HG02885 (cell line): ENCODE data around the gene MAP3K5.

Experiments used
- ATAC-seq: cut with Tn5 transposase; IDR thresholded peaks from one replicate; pipeline ENCODE4 v1.9.1; 2021; ENCODE audit warnings: mild to moderate bottlenecking; ENCODE audit not compliant: unreplicated experiment, poor library complexity

MAP3K5 gene

GRCh38 chr6:136614350-136614749, 177.9 kb downstream of the MAP3K5 start:
- ATAC-seq, result no peak

GRCh38 chr6:136613477-136613876, 178.8 kb downstream of the MAP3K5 start:
- ATAC-seq, result no peak

- ATAC-seq, result no peak
Observed at GRCh38 chr6:136612666-136613389, 179.4 kb downstream of the MAP3K5 start.

- ATAC-seq, result no peak
Observed at GRCh38 chr6:136611746-136612145, 180.5 kb downstream of the MAP3K5 start.

GRCh38 chr6:136611133-136611532, 181.1 kb downstream of the MAP3K5 start:
- ATAC-seq, result no peak

GRCh38 chr6:136609873-136610706, 182.2 kb downstream of the MAP3K5 start:
- ATAC-seq, result no peak

GRCh38 chr6:136608991-136609390, 183.3 kb downstream of the MAP3K5 start:
- peak; percentile 6 for ATAC-seq

GRCh38 chr6:136607932-136608772, 184.1 kb downstream of the MAP3K5 start:
- peak; percentile 96 for ATAC-seq

GRCh38 chr6:136607204-136607931, 184.9 kb downstream of the MAP3K5 start:
- ATAC-seq, result no peak

- no peak for ATAC-seq
Observed at GRCh38 chr6:136604928-136605510, 187.3 kb downstream of the MAP3K5 start.

GRCh38 chr6:136604328-136604825, 187.9 kb downstream of the MAP3K5 start:
- ATAC-seq, result no peak

- no peak for ATAC-seq
Observed at GRCh38 chr6:136600818-136601217, 191.5 kb downstream of the MAP3K5 start.

- no peak for ATAC-seq
Observed at GRCh38 chr6:136599329-136600011, 192.8 kb downstream of the MAP3K5 start.

- ATAC-seq, result no peak
Observed at GRCh38 chr6:136598048-136598447, 194.2 kb downstream of the MAP3K5 start.

GRCh38 chr6:136594671-136595070, 197.6 kb downstream of the MAP3K5 start:
- ATAC-seq, result no peak

- peak; percentile 97 for ATAC-seq
Observed at GRCh38 chr6:136593748-136594490, 198.4 kb downstream of the MAP3K5 start.

- no peak for ATAC-seq
Observed at GRCh38 chr6:136592930-136593673, 199.2 kb downstream of the MAP3K5 start.

GRCh38 chr6:136591617-136592016, 200.7 kb downstream of the MAP3K5 start:
- no peak for ATAC-seq
